ENCODE results near the gene OR10H5.
A peak's percentile ranks its signal among the peaks of the same experiment; 100 is the strongest.

Gene OR10H5

DNA sequence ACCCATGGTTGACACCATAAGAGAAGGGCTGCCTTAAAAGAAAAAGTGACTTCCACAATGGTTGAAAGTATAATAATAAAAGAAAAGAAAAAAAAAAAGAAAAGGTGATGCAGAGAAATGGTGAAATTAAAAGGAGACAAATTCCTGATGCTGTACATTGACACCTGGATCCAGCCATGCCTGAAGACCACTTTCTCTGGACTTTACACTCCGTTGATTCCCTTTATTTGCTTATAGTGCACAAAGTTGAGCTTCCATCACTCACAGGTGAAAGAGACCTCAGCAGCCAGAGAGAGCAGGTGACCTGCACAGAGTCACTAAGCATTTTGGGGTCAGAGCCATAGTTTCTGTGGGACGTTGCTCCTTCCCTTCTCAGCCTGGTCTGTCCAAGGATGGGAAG, 12.2 kb upstream of the OR10H5 start:
- no peak overlapping the region for H3K27ac ChIP-seq
- TF ChIP-seq ZFX (IDR thresholded peaks at IDR 0.05) = no peak
- TF ChIP-seq, protein P1, sequence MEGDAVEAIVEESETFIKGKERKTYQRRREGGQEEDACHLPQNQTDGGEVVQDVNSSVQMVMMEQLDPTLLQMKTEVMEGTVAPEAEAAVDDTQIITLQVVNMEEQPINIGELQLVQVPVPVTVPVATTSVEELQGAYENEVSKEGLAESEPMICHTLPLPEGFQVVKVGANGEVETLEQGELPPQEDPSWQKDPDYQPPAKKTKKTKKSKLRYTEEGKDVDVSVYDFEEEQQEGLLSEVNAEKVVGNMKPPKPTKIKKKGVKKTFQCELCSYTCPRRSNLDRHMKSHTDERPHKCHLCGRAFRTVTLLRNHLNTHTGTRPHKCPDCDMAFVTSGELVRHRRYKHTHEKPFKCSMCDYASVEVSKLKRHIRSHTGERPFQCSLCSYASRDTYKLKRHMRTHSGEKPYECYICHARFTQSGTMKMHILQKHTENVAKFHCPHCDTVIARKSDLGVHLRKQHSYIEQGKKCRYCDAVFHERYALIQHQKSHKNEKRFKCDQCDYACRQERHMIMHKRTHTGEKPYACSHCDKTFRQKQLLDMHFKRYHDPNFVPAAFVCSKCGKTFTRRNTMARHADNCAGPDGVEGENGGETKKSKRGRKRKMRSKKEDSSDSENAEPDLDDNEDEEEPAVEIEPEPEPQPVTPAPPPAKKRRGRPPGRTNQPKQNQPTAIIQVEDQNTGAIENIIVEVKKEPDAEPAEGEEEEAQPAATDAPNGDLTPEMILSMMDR (conservative IDR thresholded peaks at IDR 0.05) = no peak

DNA sequence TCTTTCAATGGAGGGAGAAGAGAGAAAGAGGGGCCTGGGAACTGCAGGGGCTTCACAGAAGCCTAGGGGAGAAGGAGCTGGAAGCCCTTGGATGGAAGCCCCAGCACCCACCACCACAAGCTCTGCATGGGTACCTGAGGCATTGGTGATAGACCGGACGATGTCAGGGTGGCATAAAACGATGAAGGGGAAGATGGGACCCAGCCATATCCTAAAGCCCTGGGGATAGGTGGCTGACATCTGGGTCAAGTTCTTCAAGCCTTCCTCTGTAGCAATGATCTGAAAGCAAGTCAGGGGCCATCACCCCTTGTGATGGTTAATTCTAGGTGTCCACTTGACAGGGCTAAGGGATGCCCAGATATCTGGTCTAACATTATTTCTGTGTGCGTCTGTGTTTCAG, 11.2 kb upstream of the OR10H5 start:
- TF ChIP-seq, protein P1 (conservative IDR thresholded peaks at IDR 0.05) = no peak
- no peak for TF ChIP-seq ZFX (IDR thresholded peaks at IDR 0.05)
- H3K27ac ChIP-seq = no peak overlapping the region

- H3K27ac ChIP-seq = no peak overlapping the region
- TF ChIP-seq, protein P1 (conservative IDR thresholded peaks at IDR 0.05) = no peak
- no peak for TF ChIP-seq ZFX (IDR thresholded peaks at IDR 0.05)
Measured at GRCh38 chr19:15776991-15777970, 10.2 kb upstream of the OR10H5 start.

GRCh38 chr19:15779756-15780476, 7.5 kb upstream of the OR10H5 start:
- H3K27ac ChIP-seq = peak overlapping the region; percentile 19
- TF ChIP-seq, protein P1 (conservative IDR thresholded peaks at IDR 0.05) = no peak
- no peak for TF ChIP-seq ZFX (IDR thresholded peaks at IDR 0.05)

GRCh38 chr19:15780610-15781418, 6.6 kb upstream of the OR10H5 start:
- TF ChIP-seq, protein P1 (conservative IDR thresholded peaks at IDR 0.05) = no peak
- no peak for TF ChIP-seq ZFX (IDR thresholded peaks at IDR 0.05)
- H3K27ac ChIP-seq = peak overlapping the region; percentile 19

DNA sequence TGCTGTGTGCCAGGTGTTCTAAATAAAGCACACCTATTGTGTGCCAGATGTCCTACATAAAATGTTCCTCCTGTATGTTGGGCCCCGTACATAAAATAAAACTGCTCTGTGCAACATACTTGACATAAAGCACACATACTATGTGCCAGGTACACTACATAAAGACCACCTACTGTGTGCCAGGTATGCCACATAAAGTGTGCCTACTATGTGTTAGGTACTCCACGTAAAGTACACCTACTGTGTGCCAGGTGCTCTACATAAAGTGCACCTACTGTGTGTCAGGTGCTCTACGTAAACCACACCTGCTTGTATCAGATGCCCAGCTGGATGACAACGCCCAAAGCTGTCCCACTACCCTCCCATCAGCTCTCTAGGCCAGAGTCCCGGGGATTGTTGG, 5.8 kb upstream of the OR10H5 start:
- H3K27ac ChIP-seq = no peak overlapping the region
- TF ChIP-seq, protein P1 (conservative IDR thresholded peaks at IDR 0.05) = no peak
- no peak for TF ChIP-seq ZFX (IDR thresholded peaks at IDR 0.05)
